Smooth muscle cell (in vitro differentiated cells): ENCODE results near the gene TRAPPC12. TPM values are rescaled to one million over a fixed set of nuclear protein-coding genes. Genes with fewer than 3 reads are reported as not detected.

Source experiments
- DNase-seq: peaks from one replicate; lab custom pipeline; 2025; ENCODE audit not compliant: unreplicated experiment; lab: John Stamatoyannopoulos, UW
- H2AFZ ChIP-seq: fragments of 200-600 bp; sonication (generic); 2 replicates; pipeline ENCODE4 v1.6.0; 2016; ENCODE audit warnings: antibody characterized with exemption, low read depth, mild to moderate bottlenecking
- H3F3A ChIP-seq: fragments of 200-600 bp; sonication (generic); 2 replicates; pipeline ENCODE4 v1.6.0; 2017; ENCODE audit warnings: antibody characterized with exemption, low read depth
- H3K27ac ChIP-seq: fragments of 200-600 bp; sonication (generic); 2 replicates; pipeline ENCODE4 v1.5.1; 2016; ENCODE audit warnings: low read depth, mild to moderate bottlenecking
- H3K27me3 ChIP-seq: fragments of 200-600 bp; sonication (generic); 2 replicates; pipeline ENCODE4 v1.6.1; 2016; ENCODE audit warnings: low read depth, mild to moderate bottlenecking
- H3K36me3 ChIP-seq: fragments of 200-600 bp; sonication (generic); 2 replicates; pipeline ENCODE4 v1.5.1; 2016; ENCODE audit warnings: low read depth
- H3K4me1 ChIP-seq: fragments of 200-600 bp; sonication (generic); 2 replicates; pipeline ENCODE4 v1.5.1; 2016; ENCODE audit warnings: low read depth
- H3K4me2 ChIP-seq: fragments of 200-600 bp; sonication (generic); 2 replicates; pipeline ENCODE4 v1.6.0; 2016; ENCODE audit warnings: mild to moderate bottlenecking
- H3K4me3 ChIP-seq: fragments of 200-600 bp; sonication (generic); 2 replicates; pipeline ENCODE4 v1.5.1; 2016; ENCODE audit warnings: mild to moderate bottlenecking
- H3K79me2 ChIP-seq: fragments of 200-600 bp; sonication (generic); 2 replicates; pipeline ENCODE4 v1.6.0; 2016; ENCODE audit warnings: low read depth, mild to moderate bottlenecking
- H3K9ac ChIP-seq: fragments of 200-600 bp; sonication (generic); 2 replicates; pipeline ENCODE4 v1.6.0; 2016; ENCODE audit warnings: low read depth
- H3K9me3 ChIP-seq: fragments of 200-600 bp; sonication (generic); replicated peaks from 2 replicates; pipeline ENCODE4 v1.5.1; 2016; ENCODE audit warnings: low read depth
- H4K20me1 ChIP-seq: fragments of 200-600 bp; sonication (generic); 2 replicates; pipeline ENCODE4 v1.6.0; 2016; ENCODE audit warnings: low read depth
- WGBS: methylation state at CpG from one replicate; pipeline ENCODE4 v1.1.7; 2016; ENCODE audit warnings: low lambda C conversion rate; 5-methylcytosine and 5-hydroxymethylcytosine counted together
- polyA plus RNA-seq: library from polyadenylated mRNA; unstranded; fragments of >200 nt; fragmentation: Nextera tagmentation; extraction: Ambion mirVana; gene quantifications from 2 replicates; pipeline ENCODE4 v1.2.1, GENCODE V29; 2016
- total RNA-seq: library from RNA; depleted of rRNA; stranded (reverse); fragments of >200 nt; gene quantifications from 2 replicates; pipeline ENCODE4 v1.2.3, GENCODE V29; 2014
- TF ChIP-seq, protein P1 (sequence below): fragments of 200-600 bp; sonication (generic); IDR thresholded peaks from 2 replicates; pipeline ENCODE4 v1.5.1; 2017; ENCODE audit warnings: borderline replicate concordance, mild to moderate bottlenecking, antibody characterized with exemption; ENCODE audit not compliant: insufficient read depth, poor library complexity, severe bottlenecking

TRAPPC12 gene
- total and polyA plus RNA-seq, 2 experiments from 2014 or later: 26.0 to 55.4 TPM

DNA sequence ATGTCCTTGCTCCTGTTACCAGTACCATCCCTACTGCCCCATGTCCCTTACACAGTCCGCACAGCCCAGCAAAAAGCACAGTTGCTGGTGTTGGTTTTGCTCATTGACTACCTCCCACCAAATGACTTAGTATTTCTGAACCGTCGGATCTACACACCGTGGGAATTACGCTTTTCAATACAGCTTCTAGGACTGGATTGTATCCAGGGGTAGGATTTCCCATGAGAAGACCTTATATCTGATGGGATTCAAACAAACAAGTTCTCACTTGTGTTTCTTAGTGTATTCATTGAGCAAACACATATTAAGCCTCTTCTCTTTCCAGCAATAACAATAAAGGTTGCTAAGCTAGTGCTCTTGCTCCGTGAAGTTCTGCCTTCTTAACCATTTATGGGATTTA, 25.8 kb downstream of the TRAPPC12 start:
- Histone ChIP-seq H3F3A (no peaks in the 10 kb centered on the region), H3K27me3 (no peaks in the 10 kb centered on the region), H2AFZ (no peak overlapping the region), H3K9ac (no peak overlapping the region), H3K9me3 (no peaks in the 10 kb centered on the region), H3K4me1 (no peaks in the 10 kb centered on the region), H3K27ac (no peak overlapping the region), H4K20me1 (peaks cover 18% of the 10 kb centered on the region), H3K36me3 (no peaks in the 10 kb centered on the region), H3K4me2 (no peak overlapping the region), H3K79me2 (peaks cover 3% of the 10 kb centered on the region), H3K4me3 (no peak overlapping the region)
- TF ChIP-seq, protein P1, sequence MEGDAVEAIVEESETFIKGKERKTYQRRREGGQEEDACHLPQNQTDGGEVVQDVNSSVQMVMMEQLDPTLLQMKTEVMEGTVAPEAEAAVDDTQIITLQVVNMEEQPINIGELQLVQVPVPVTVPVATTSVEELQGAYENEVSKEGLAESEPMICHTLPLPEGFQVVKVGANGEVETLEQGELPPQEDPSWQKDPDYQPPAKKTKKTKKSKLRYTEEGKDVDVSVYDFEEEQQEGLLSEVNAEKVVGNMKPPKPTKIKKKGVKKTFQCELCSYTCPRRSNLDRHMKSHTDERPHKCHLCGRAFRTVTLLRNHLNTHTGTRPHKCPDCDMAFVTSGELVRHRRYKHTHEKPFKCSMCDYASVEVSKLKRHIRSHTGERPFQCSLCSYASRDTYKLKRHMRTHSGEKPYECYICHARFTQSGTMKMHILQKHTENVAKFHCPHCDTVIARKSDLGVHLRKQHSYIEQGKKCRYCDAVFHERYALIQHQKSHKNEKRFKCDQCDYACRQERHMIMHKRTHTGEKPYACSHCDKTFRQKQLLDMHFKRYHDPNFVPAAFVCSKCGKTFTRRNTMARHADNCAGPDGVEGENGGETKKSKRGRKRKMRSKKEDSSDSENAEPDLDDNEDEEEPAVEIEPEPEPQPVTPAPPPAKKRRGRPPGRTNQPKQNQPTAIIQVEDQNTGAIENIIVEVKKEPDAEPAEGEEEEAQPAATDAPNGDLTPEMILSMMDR: no peak
- DNase-seq: no peak
- 97% methylated on average over 6 of the region's 6 CpGs for WGBS

DNA sequence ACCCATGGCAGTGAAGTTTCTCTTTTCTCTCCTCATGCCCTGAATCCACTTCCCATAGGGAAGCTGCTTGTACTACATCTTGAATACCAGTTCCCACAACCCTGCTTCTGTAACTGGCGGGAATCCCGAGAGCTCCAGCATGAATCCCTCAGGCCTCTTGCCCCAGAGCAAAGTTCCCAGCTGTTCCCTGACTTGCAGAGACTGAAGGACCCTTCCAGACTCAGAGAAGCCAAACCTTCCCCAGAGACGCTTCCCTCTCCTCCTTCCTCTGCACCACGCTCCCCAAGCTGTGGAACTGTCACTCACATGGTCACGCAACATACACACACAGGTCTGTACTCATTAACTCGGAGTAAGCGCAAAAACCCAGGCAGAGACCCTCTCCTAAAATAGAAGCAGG, 26.4 kb downstream of the TRAPPC12 start:
- no peaks in the 10 kb centered on the region for H3F3A ChIP-seq
- H3K9ac ChIP-seq: no peak overlapping the region
- no peak overlapping the region for H2AFZ ChIP-seq
- H3K27ac ChIP-seq: no peak overlapping the region
- no peaks in the 10 kb centered on the region for H3K9me3 ChIP-seq
- H3K4me2 ChIP-seq: no peak overlapping the region
- H3K4me1 ChIP-seq: no peaks in the 10 kb centered on the region
- peaks cover 3% of the 10 kb centered on the region for H3K79me2 ChIP-seq
- H4K20me1 ChIP-seq: peaks cover 22% of the 10 kb centered on the region
- H3K36me3 ChIP-seq: no peaks in the 10 kb centered on the region
- no peak overlapping the region for H3K4me3 ChIP-seq
- DNase-seq: no peak
- 100% methylated on average over 7 of the region's 7 CpGs for WGBS
- H3K27me3 ChIP-seq: no peaks in the 10 kb centered on the region
- TF ChIP-seq, protein P1: no peak

DNA sequence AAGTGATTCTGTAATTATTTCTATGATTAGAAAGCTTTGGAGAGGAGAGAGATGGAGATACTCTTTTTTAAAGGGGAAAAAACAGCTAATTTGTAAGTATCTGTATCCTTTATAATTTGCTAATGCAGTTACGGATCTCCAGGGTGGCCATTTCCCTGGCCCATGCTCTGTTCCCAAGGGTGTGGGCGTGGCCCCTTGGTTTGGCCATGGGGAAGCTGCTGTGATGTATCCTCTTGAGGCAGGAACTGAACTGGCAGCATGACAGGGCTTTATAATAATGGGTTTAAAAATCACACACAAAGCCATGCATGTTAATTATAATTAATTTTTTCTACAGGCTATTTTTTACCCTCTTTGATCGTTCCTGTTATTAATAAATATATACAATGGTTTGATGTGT, 27.0 kb downstream of the TRAPPC12 start:
- Histone ChIP-seq H3K4me1 (no peaks in the 10 kb centered on the region), H3K79me2 (peaks cover 3% of the 10 kb centered on the region), H3K4me2 (no peak overlapping the region), H4K20me1 (peaks cover 22% of the 10 kb centered on the region), H3K36me3 (no peaks in the 10 kb centered on the region), H3K27ac (no peak overlapping the region), H3K9ac (no peak overlapping the region), H2AFZ (no peak overlapping the region), H3K4me3 (no peak overlapping the region), H3K27me3 (no peaks in the 10 kb centered on the region), H3F3A (no peaks in the 10 kb centered on the region), H3K9me3 (no peaks in the 10 kb centered on the region)
- DNase-seq: no peak
- TF ChIP-seq, protein P1: no peak
- 100% methylated on average over 3 of the region's 3 CpGs for WGBS

DNA sequence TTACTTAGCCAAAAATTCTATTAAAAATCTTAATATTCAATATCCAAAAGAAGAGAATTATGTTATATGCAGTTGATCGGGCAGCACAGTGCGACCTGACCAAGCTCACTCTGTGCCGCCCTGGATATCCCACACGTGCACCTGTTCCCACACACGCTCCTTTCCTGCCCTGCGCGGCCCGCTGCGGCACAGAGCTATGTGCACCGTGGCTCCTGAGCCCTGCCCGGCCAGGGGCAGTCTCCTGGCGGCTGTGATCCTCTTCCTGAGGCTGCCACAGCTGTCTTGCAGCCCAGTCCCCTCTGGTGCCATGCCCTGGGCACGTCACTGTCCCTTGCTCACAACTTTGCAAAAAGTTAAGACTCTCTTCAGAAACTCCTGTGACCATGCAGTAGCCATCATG, 29.3 kb downstream of the TRAPPC12 start:
- Histone ChIP-seq H2AFZ (no peak overlapping the region), H4K20me1 (peaks cover 36% of the 10 kb centered on the region), H3K36me3 (no peaks in the 10 kb centered on the region), H3K4me3 (no peak overlapping the region), H3F3A (no peaks in the 10 kb centered on the region), H3K27me3 (no peaks in the 10 kb centered on the region), H3K9me3 (no peaks in the 10 kb centered on the region), H3K4me1 (no peaks in the 10 kb centered on the region), H3K27ac (no peak overlapping the region), H3K79me2 (peaks cover 2% of the 10 kb centered on the region), H3K4me2 (no peak overlapping the region), H3K9ac (no peak overlapping the region)
- no peak for DNase-seq
- WGBS: 98% methylated on average over 13 of the region's 13 CpGs
- TF ChIP-seq, protein P1: no peak
